K562 (cell line): ENCODE measurements around the gene MCC. TPM values are rescaled to one million over a fixed set of nuclear protein-coding genes. Genes with fewer than 3 reads are reported as not detected.

Source experiments
- ATAC-seq: fragments of 200-7000 bp; cut with Tn5 transposase; 3 replicates; pipeline ENCODE4 v1.9.1; 2020; ENCODE audit warnings: moderate library complexity
- BruUV-seq: library from RNA; stranded (reverse); fragments of 400-500 nt; replicated peaks from 2 replicates; lab custom pipeline; 2021; lab: Mats Ljungman, UMichigan
- CTCF ChIA-PET: fragments of 300-600 bp; formaldehyde crosslinking; extraction: SDS; loops from one replicate; lab custom pipeline; 2021; ENCODE audit warnings: low intra/inter-chr PET ratio; lab: Yijun Ruan, JAX
- POLR2A ChIA-PET: fragments of 300-600, 350-650 bp; sonication (Branson Sonifier 250); formaldehyde crosslinking; extraction: SDS; loops from one replicate; lab custom pipeline; 2021; ENCODE audit warnings: antibody characterized with exemption, inconsistent platforms; lab: Yijun Ruan, JAX
- DNase-seq, 4 experiments: peaks; one replicate each; pipeline versions ENCODE4 v3.0.0 to v3.0.0-alpha.2; 2011 to 2018; ENCODE audit warnings: low spot score in 3 of 4, mixed read lengths in 3 of 4; ENCODE audit errors: extremely low read depth in 1 of 4
- FAIRE-seq: peaks from 2 replicates; lab custom pipeline; 2011; peaks lifted over from hg19 to GRCh38; lab: Jason Lieb, UNC
- H2AFZ ChIP-seq: 2 replicates; pipeline ENCODE4 v1.6.0; 2011; ENCODE audit warnings: low read depth, low read length, control low read depth, inconsistent platforms
- H3K27ac ChIP-seq: fragments of 200-600 bp; 3 replicates; pipeline ENCODE4 v1.8.0; 2011; ENCODE audit warnings: low read depth, mild to moderate bottlenecking, control low read depth, inconsistent platforms, low read length, moderate library complexity, mixed read lengths; ENCODE audit errors: extremely low read depth
- H3K27me3 ChIP-seq, 2 experiments: fragments of 300-600 bp in 1 of 2; 2 replicates in 1 of 2; 3 replicates in 1 of 2; pipeline versions ENCODE4 v1.6.0 to v1.8.0; 2011; ENCODE audit warnings: inconsistent platforms in 2 of 2, low read length in 2 of 2, mild to moderate bottlenecking in 1 of 2, mixed read lengths in 1 of 2, moderate library complexity in 1 of 2; ENCODE audit not compliant: control insufficient read depth in 2 of 2, insufficient read depth in 2 of 2
- H3K36me3 ChIP-seq: fragments of 300-600 bp; 3 replicates; pipeline ENCODE4 v1.8.0; 2011; ENCODE audit warnings: mild to moderate bottlenecking, low read length, inconsistent platforms; ENCODE audit not compliant: control insufficient read depth, insufficient read depth
- H3K4me1 ChIP-seq, 2 experiments: fragments of 200-600 bp in 1 of 2; replicated peaks in 1 of 2; 2 replicates in 1 of 2; 3 replicates in 1 of 2; pipeline versions ENCODE4 v1.5.1 to v1.8.0; 2011; ENCODE audit warnings: inconsistent platforms in 2 of 2, low read length in 2 of 2, mild to moderate bottlenecking in 1 of 2, mixed read lengths in 1 of 2, moderate library complexity in 1 of 2; ENCODE audit not compliant: control insufficient read depth in 2 of 2, insufficient read depth in 2 of 2
- H3K4me2 ChIP-seq: 2 replicates; pipeline ENCODE4 v1.6.1; 2011; ENCODE audit warnings: low read length, control low read depth, inconsistent platforms, mixed read lengths; ENCODE audit not compliant: insufficient read depth
- H3K4me3 ChIP-seq: fragments of 200-600 bp; sonication (generic), shearing (Covaris generic); 2 replicates; pipeline ENCODE4 v1.5.1; 2016; ENCODE audit warnings: control low read depth, inconsistent platforms
- H3K79me2 ChIP-seq: fragments of 200-600 bp; 3 replicates; pipeline ENCODE4 v1.8.0; 2011; ENCODE audit warnings: low read length, inconsistent platforms; ENCODE audit not compliant: control insufficient read depth, insufficient read depth
- H3K9ac ChIP-seq, 2 experiments: 2 replicates each; pipeline versions ENCODE4 v1.6.0 to v1.6.1; 2011; ENCODE audit warnings: low read depth in 2 of 2, low read length in 2 of 2, control low read depth in 1 of 2, inconsistent platforms in 1 of 2, mild to moderate bottlenecking in 1 of 2, mixed read lengths in 1 of 2; ENCODE audit not compliant: insufficient read depth in 1 of 2
- H3K9me1 ChIP-seq: one replicate; pipeline ENCODE4 v1.6.0; 2011; ENCODE audit warnings: inconsistent platforms, mild to moderate bottlenecking, low read length, moderate library complexity; ENCODE audit not compliant: control insufficient read depth, insufficient read depth
- H3K9me3 ChIP-seq: replicated peaks from 2 replicates; pipeline ENCODE4 v1.5.1; 2011; ENCODE audit warnings: low read depth, low read length, inconsistent platforms; ENCODE audit not compliant: control insufficient read depth, insufficient read depth
- H4K20me1 ChIP-seq: replicated peaks from 2 replicates; pipeline ENCODE4 v1.6.1; 2011; ENCODE audit warnings: low read length, inconsistent platforms, mixed read lengths; ENCODE audit not compliant: control insufficient read depth, insufficient read depth
- CBFA2T2 ChIP-seq: fragments of 450-650 bp; conservative IDR thresholded peaks from 2 replicates; pipeline ENCODE4 v1.6.1; 2017; ENCODE audit warnings: mild to moderate bottlenecking
- CBFA2T3 ChIP-seq: fragments of 450-650 bp; IDR thresholded peaks from 2 replicates; pipeline ENCODE4 v1.6.1; 2017
- TSHZ1 ChIP-seq: fragments of 250-450 bp; sonication (Bioruptor Pico); IDR thresholded peaks from 2 replicates; pipeline ENCODE4 v1.4.0; 2020; ENCODE audit warnings: mild to moderate bottlenecking, moderate library complexity
- ZNF79 ChIP-seq: fragments of 250-450 bp; sonication (Bioruptor Pico); IDR thresholded peaks from 2 replicates; pipeline ENCODE4 v1.4.0; 2020; ENCODE audit warnings: low read depth, mild to moderate bottlenecking, moderate library complexity
- WGBS: fragments of 100-300 bp; shearing (Covaris generic); methylation state at CpG from one replicate; pipeline ENCODE4 v1.1.6; 2016; ENCODE audit warnings: low coverage, mixed read lengths; ENCODE audit not compliant: insufficient coverage; ENCODE audit errors: missing lambda C conversion rate; 5-methylcytosine and 5-hydroxymethylcytosine counted together
- in situ Hi-C: fragments of 300-500 bp; cut with MboI; formaldehyde crosslinking; loops from 4 replicates; pipeline ENCODE4 v1.15.0; 2018; ENCODE audit warnings: inconsistent platforms, mixed read lengths
- intact Hi-C: fragments of 100-400 bp; cut with micrococcal nuclease; formaldehyde crosslinking; loops from 2 replicates; pipeline ENCODE4 v1.14.2; 2022
- polyA plus RNA-seq, 8 experiments: library from polyadenylated mRNA; depleted of rRNA in 4 of 8; stranded (reverse) in 5 of 8; unstranded in 3 of 8; fragments of >200 nt; fragmentation: Nextera tagmentation in 2 of 8; fragmentation: Illumina TruSeq in 1 of 8; extraction: Ambion mirVana in 2 of 8; extraction: Trizol in 1 of 8; gene quantifications; 2 replicates each; pipeline versions ENCODE4 v1.2.1 to v1.2.3, GENCODE V29; 2011 to 2014; ENCODE audit warnings: inconsistent platforms in 1 of 8, missing spikeins in 1 of 8
- total RNA-seq, 7 experiments: library from RNA; depleted of rRNA in 6 of 7; stranded (reverse); fragments of >200 nt in 6 of 7; fragmentation: Illumina TruSeq in 2 of 7; extraction: Trizol in 2 of 7; gene quantifications; 2 replicates each; pipeline versions ENCODE4 v1.2.1 to v1.2.3, GENCODE V29; 2011 to 2021; ENCODE audit warnings: low replicate concordance in 1 of 7

The MCC gene
- total and polyA plus RNA-seq, 9 of the 15 experiments (the other 6 are each of a cell fraction or from before 2014, with no cell fraction given), result 0.04 to 0.24 (median 0.06) TPM; not detected in 1

GRCh38 chr5:113044776-113045465 lies 443.3 kb downstream of the MCC start:
- Histone ChIP-seq H3K9me1 (no peaks in the 10 kb centered on the region), H3K4me1 (peaks cover 41 to 50% of the 10 kb centered on the region in 2 experiments), H3K36me3 (no peaks in the 10 kb centered on the region), H3K79me2 (no peaks in the 10 kb centered on the region), H3K4me3 (no peak overlapping the region), H3K9me3 (no peaks in the 10 kb centered on the region), H3K27ac (no peak overlapping the region), H3K4me2 (no peak overlapping the region), H3K27me3 (no peaks in the 10 kb centered on the region), H2AFZ (no peak overlapping the region), H3K9ac (0 out of 4 replicates have a peak overlapping the region, but pooled peaks of 1 of the 2 experiments have one; percentile 29), H4K20me1 (no peaks in the 10 kb centered on the region)
- in situ Hi-C loops, result no loop called here
- no peak for DNase-seq
- TF ChIP-seq TSHZ1 (CRISPR knock-in tag), result no peak
- TF ChIP-seq CBFA2T3, result peak; percentile 14; the same call in 1 of the 2 replicates
- no peak for TF ChIP-seq ZNF79 (CRISPR knock-in tag)
- 0 out of 2 replicates have a peak, but pooled peaks have one; percentile 3 for TF ChIP-seq CBFA2T2
- no TSS peak for BruUV-seq
- no peak for FAIRE-seq
- intact Hi-C loops, result no loop called here
- ChIA-PET POLR2A (interaction anchor here (0.6 to 1.7 kb wide), 3 partner anchors 14 to 19 kb away, joined by 3 to 7 read pairs (median 3); no protein-coding TSS in a partner anchor), CTCF (no interaction called here)
- 66% methylated on average over 10 of the region's 11 CpGs for WGBS
- ATAC-seq, result no peak
